WI38 (cell line): ENCODE results near the gene IGF1R.

ENCODE experiments used
- H3K4me3 ChIP-seq: 2 replicates; pipeline ENCODE4 v1.5.1; 2011; ENCODE audit warnings: low read depth, mild to moderate bottlenecking, control low read depth, low read length
- TF ChIP-seq, protein P1 (sequence below): IDR thresholded peaks from 2 replicates; pipeline ENCODE4 v1.5.1; 2012; ENCODE audit warnings: low read depth, mild to moderate bottlenecking, control low read depth, low read length

IGF1R gene

DNA sequence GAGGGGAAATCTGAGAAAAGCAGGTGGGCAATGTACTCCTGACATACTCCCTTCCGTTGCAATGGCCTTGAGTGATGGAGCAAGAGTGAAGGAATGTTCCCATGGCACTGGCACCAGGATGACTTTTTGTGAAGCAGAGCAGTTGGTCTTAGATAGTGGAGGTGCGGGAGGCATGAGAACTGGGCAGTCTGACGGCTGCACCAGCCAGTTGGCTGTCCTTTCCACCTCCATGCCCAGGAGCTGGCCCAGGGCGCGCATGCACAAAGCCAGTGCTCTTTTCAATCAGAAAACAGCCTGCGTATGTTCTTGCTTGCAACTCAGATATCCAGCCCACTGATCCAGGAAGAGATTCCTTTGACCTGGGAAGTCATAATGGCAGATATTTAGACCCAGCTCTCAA is 222.4 kb downstream of the IGF1R start:
- TF ChIP-seq, protein P1, sequence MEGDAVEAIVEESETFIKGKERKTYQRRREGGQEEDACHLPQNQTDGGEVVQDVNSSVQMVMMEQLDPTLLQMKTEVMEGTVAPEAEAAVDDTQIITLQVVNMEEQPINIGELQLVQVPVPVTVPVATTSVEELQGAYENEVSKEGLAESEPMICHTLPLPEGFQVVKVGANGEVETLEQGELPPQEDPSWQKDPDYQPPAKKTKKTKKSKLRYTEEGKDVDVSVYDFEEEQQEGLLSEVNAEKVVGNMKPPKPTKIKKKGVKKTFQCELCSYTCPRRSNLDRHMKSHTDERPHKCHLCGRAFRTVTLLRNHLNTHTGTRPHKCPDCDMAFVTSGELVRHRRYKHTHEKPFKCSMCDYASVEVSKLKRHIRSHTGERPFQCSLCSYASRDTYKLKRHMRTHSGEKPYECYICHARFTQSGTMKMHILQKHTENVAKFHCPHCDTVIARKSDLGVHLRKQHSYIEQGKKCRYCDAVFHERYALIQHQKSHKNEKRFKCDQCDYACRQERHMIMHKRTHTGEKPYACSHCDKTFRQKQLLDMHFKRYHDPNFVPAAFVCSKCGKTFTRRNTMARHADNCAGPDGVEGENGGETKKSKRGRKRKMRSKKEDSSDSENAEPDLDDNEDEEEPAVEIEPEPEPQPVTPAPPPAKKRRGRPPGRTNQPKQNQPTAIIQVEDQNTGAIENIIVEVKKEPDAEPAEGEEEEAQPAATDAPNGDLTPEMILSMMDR: no peak

DNA sequence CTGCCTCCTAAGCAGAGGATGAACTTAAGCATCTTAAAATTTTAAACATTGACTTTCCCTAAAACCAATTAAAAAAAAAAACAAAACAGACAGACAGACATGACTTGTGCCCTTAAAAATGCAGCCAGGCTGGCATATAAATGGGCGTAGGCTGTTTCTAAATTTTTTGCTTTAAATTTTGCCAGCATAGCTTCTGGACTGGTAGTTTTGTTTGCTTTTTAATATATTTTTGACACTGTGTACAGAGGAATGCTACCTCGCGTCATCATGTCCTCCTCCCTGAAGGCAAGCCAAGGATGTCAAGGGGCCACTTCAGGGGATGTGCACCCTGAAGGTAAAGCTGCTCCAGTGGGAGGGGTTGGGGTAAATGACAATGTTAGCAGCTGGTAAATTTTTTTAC is 224.4 kb downstream of the IGF1R start:
- H3K4me3 ChIP-seq: no peak overlapping the region; the same call in 1 of the 2 replicates

More for the DNA sequence above, 222.4 kb downstream of the IGF1R start:
- H3K4me3 ChIP-seq: no peak overlapping the region

DNA sequence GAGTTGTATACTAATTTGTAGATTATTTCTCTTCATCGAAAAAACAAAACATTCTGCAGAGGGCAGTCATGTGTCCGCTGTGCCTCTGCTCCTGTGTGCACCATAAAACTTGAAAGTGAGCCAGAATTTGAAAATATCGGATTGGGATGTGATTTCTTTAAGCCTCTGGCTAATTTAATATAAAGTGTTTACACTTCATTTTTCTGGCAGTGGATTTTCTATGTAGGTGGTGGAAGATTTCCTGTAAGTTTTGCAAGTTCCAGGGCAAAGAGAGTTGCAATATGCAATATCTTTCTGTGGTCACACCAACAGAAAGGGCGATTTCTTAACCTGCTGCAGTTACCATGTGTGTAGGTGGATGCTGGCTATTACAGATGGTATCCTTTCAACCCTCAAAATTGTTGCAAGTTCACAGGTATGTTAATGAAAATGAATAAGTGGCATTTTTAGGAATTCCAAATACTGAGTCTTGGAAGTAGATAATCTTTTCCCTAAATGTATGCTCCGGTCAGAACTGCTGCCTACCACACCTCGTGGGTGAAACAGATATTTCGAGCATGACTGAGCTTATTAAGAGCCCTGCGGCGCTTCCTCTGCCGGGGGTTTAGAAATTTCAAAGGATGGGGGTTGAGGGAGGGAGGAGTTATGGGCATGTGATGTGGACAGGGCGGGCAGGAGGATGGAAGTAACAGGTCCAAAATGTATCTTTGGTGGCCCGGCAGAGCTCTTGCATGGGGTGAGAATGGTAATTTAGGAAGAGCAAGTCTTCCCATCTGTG is 225.3 kb downstream of the IGF1R start:
- TF ChIP-seq, protein P1: no peak
- peak overlapping the region; percentile 26 for H3K4me3 ChIP-seq

More for the DNA sequence above, 224.4 kb downstream of the IGF1R start:
- TF ChIP-seq, protein P1: no peak

GRCh38 chr15:98874370-98874769 is 226.0 kb downstream of the IGF1R start:
- H3K4me3 ChIP-seq: peak overlapping the region; percentile 10

DNA sequence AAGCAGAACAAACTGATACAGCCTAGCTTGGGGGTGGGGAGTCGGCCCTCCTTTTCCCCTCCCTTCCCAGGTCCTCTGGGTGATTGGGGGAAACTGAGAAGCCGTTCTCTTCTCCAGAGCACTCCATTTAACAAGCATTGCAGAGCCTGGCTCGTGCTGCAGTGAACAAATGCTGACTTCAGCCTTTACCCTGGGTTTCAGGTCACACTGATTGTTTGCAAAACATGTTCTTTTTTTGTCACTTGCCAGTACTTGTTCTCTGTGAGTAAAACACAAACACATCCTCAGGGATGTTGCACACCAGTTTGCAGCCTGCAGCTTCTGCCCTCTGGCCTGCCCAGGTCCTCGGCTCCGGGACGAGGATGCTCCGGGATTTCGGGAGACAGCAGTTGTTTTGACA is 226.4 kb downstream of the IGF1R start:
- H3K4me3 ChIP-seq: no peak overlapping the region
- TF ChIP-seq, protein P1: no peak

More at GRCh38 chr15:98874370-98874769, 226.0 kb downstream of the IGF1R start:
- TF ChIP-seq, protein P1: no peak

- H3K4me3 ChIP-seq: no peak overlapping the region
Observed at GRCh38 chr15:98875309-98875708, 227.0 kb downstream of the IGF1R start.

More at GRCh38 chr15:98875309-98875708, 227.0 kb downstream of the IGF1R start:
- TF ChIP-seq, protein P1: no peak
